Stimulated activated naive CD8-positive, alpha-beta T cell treated with anti-CD3 and anti-CD28 coated beads, Interleukin-15, Interleukin-2, amounts not matched to agents 100 ng/mL and 50 ng/mL, for 24 hours (primary cell): ENCODE data around the gene PPP6R1.

Source experiments
- H3K27ac Mint-ChIP-seq: one replicate; pipeline ENCODE4 v1.8.0; 2021; ENCODE audit warnings: mild to moderate bottlenecking, mixed read lengths
- H3K27me3 Mint-ChIP-seq: one replicate; pipeline ENCODE4 v1.8.0; 2021; ENCODE audit warnings: mixed read lengths
- H3K36me3 Mint-ChIP-seq: one replicate; pipeline ENCODE4 v1.8.0; 2021; ENCODE audit warnings: low read depth, mixed read lengths
- H3K4me1 Mint-ChIP-seq: one replicate; pipeline ENCODE4 v1.8.0; 2021; ENCODE audit warnings: low read depth, mixed read lengths
- H3K4me3 Mint-ChIP-seq: one replicate; pipeline ENCODE4 v1.8.0; 2021; ENCODE audit warnings: mild to moderate bottlenecking, mixed read lengths
- H3K9me3 Mint-ChIP-seq: one replicate; pipeline ENCODE4 v1.8.0; 2021; ENCODE audit warnings: mixed read lengths

PPP6R1 gene

GRCh38 chr19:55244004-55244680 lies 14.7 kb downstream of the PPP6R1 start:
- Mint-ChIP-seq H3K27ac (no peak overlapping the region), H3K27me3 (no peaks in the 10 kb centered on the region), H3K4me3 (no peak overlapping the region), H3K4me1 (peaks cover 14% of the 10 kb centered on the region), H3K9me3 (no peaks in the 10 kb centered on the region), H3K36me3 (peaks cover 43% of the 10 kb centered on the region)

- H3K4me1 Mint-ChIP-seq, result no peaks in the 10 kb centered on the region
- H3K36me3 Mint-ChIP-seq, result peaks cover 38% of the 10 kb centered on the region
- H3K4me3 Mint-ChIP-seq, result no peak overlapping the region
- no peak overlapping the region for H3K27ac Mint-ChIP-seq
- H3K27me3 Mint-ChIP-seq, result no peaks in the 10 kb centered on the region
- H3K9me3 Mint-ChIP-seq, result no peaks in the 10 kb centered on the region
Observed at GRCh38 chr19:55242517-55242916, 16.3 kb downstream of the PPP6R1 start.

- no peaks in the 10 kb centered on the region for H3K27me3 Mint-ChIP-seq
- no peaks in the 10 kb centered on the region for H3K4me1 Mint-ChIP-seq
- H3K4me3 Mint-ChIP-seq, result no peak overlapping the region
- H3K27ac Mint-ChIP-seq, result no peak overlapping the region
- no peaks in the 10 kb centered on the region for H3K9me3 Mint-ChIP-seq
- H3K36me3 Mint-ChIP-seq, result peaks cover 44% of the 10 kb centered on the region
Observed at GRCh38 chr19:55241935-55242464, 16.8 kb downstream of the PPP6R1 start.

- no peak overlapping the region for H3K4me3 Mint-ChIP-seq
- H3K4me1 Mint-ChIP-seq, result no peaks in the 10 kb centered on the region
- no peak overlapping the region for H3K27ac Mint-ChIP-seq
- no peaks in the 10 kb centered on the region for H3K27me3 Mint-ChIP-seq
- H3K36me3 Mint-ChIP-seq, result peaks cover 50% of the 10 kb centered on the region
- no peaks in the 10 kb centered on the region for H3K9me3 Mint-ChIP-seq
Observed at GRCh38 chr19:55241143-55241934, 17.5 kb downstream of the PPP6R1 start.

- H3K9me3 Mint-ChIP-seq, result no peaks in the 10 kb centered on the region
Observed at GRCh38 chr19:55240713-55241020, 18.1 kb downstream of the PPP6R1 start.

GRCh38 chr19:55239004-55239403 lies 19.8 kb downstream of the PPP6R1 start:
- H3K4me3 Mint-ChIP-seq, result no peak overlapping the region
- H3K27me3 Mint-ChIP-seq, result no peaks in the 10 kb centered on the region
- H3K27ac Mint-ChIP-seq, result no peak overlapping the region
- peaks cover 60% of the 10 kb centered on the region for H3K36me3 Mint-ChIP-seq
- no peaks in the 10 kb centered on the region for H3K9me3 Mint-ChIP-seq
- no peaks in the 10 kb centered on the region for H3K4me1 Mint-ChIP-seq

More at GRCh38 chr19:55240713-55241020, 18.1 kb downstream of the PPP6R1 start:
- H3K4me3 Mint-ChIP-seq, result no peak overlapping the region
- no peaks in the 10 kb centered on the region for H3K4me1 Mint-ChIP-seq
- H3K27me3 Mint-ChIP-seq, result no peaks in the 10 kb centered on the region
- peaks cover 55% of the 10 kb centered on the region for H3K36me3 Mint-ChIP-seq
- no peak overlapping the region for H3K27ac Mint-ChIP-seq

- Mint-ChIP-seq H3K4me1 (no peaks in the 10 kb centered on the region), H3K4me3 (no peak overlapping the region), H3K27me3 (no peaks in the 10 kb centered on the region)
Observed at GRCh38 chr19:55238030-55238429, 20.8 kb downstream of the PPP6R1 start.

GRCh38 chr19:55232986-55233385 lies 25.8 kb downstream of the PPP6R1 start:
- Mint-ChIP-seq H3K36me3 (peaks cover 48% of the 10 kb centered on the region), H3K4me3 (no peak overlapping the region), H3K9me3 (no peaks in the 10 kb centered on the region), H3K27me3 (no peaks in the 10 kb centered on the region), H3K4me1 (no peaks in the 10 kb centered on the region), H3K27ac (no peak overlapping the region)

More at GRCh38 chr19:55238030-55238429, 20.8 kb downstream of the PPP6R1 start:
- Mint-ChIP-seq H3K36me3 (peaks cover 58% of the 10 kb centered on the region), H3K9me3 (no peaks in the 10 kb centered on the region), H3K27ac (no peak overlapping the region)

GRCh38 chr19:55232286-55232602 lies 26.6 kb downstream of the PPP6R1 start:
- no peak overlapping the region for H3K4me3 Mint-ChIP-seq
- no peaks in the 10 kb centered on the region for H3K27me3 Mint-ChIP-seq
- no peaks in the 10 kb centered on the region for H3K9me3 Mint-ChIP-seq
- H3K36me3 Mint-ChIP-seq, result peaks cover 49% of the 10 kb centered on the region
- H3K27ac Mint-ChIP-seq, result no peak overlapping the region
- H3K4me1 Mint-ChIP-seq, result no peaks in the 10 kb centered on the region

GRCh38 chr19:55231391-55232285 lies 27.2 kb downstream of the PPP6R1 start:
- H3K4me1 Mint-ChIP-seq, result no peaks in the 10 kb centered on the region
- H3K9me3 Mint-ChIP-seq, result no peaks in the 10 kb centered on the region
- H3K27ac Mint-ChIP-seq, result no peak overlapping the region
- H3K36me3 Mint-ChIP-seq, result peaks cover 44% of the 10 kb centered on the region
- H3K27me3 Mint-ChIP-seq, result no peaks in the 10 kb centered on the region
- H3K4me3 Mint-ChIP-seq, result no peak overlapping the region

GRCh38 chr19:55230780-55231179 lies 28.0 kb downstream of the PPP6R1 start:
- H3K36me3 Mint-ChIP-seq, result peaks cover 43% of the 10 kb centered on the region
- H3K9me3 Mint-ChIP-seq, result no peaks in the 10 kb centered on the region
- H3K27me3 Mint-ChIP-seq, result no peaks in the 10 kb centered on the region
- H3K4me3 Mint-ChIP-seq, result no peak overlapping the region
- H3K27ac Mint-ChIP-seq, result no peak overlapping the region
- H3K4me1 Mint-ChIP-seq, result peaks cover under 1% of the 10 kb centered on the region

GRCh38 chr19:55230329-55230728 lies 28.5 kb downstream of the PPP6R1 start:
- H3K27me3 Mint-ChIP-seq, result no peaks in the 10 kb centered on the region
- peaks cover 5% of the 10 kb centered on the region for H3K4me1 Mint-ChIP-seq
- H3K27ac Mint-ChIP-seq, result no peak overlapping the region
- H3K36me3 Mint-ChIP-seq, result peaks cover 47% of the 10 kb centered on the region
- H3K9me3 Mint-ChIP-seq, result no peaks in the 10 kb centered on the region
- H3K4me3 Mint-ChIP-seq, result no peak overlapping the region

GRCh38 chr19:55229789-55230182 lies 29.0 kb downstream of the PPP6R1 start:
- Mint-ChIP-seq H3K27ac (no peak overlapping the region), H3K4me1 (peaks cover 5% of the 10 kb centered on the region), H3K4me3 (no peak overlapping the region), H3K27me3 (no peaks in the 10 kb centered on the region), H3K9me3 (no peaks in the 10 kb centered on the region), H3K36me3 (peaks cover 42% of the 10 kb centered on the region)

GRCh38 chr19:55229145-55229788 lies 29.6 kb downstream of the PPP6R1 start:
- H3K9me3 Mint-ChIP-seq, result no peaks in the 10 kb centered on the region
- no peak overlapping the region for H3K27ac Mint-ChIP-seq
- no peak overlapping the region for H3K4me3 Mint-ChIP-seq
- H3K4me1 Mint-ChIP-seq, result peaks cover 5% of the 10 kb centered on the region
- no peaks in the 10 kb centered on the region for H3K27me3 Mint-ChIP-seq
- peaks cover 36% of the 10 kb centered on the region for H3K36me3 Mint-ChIP-seq
